ENCODE results near the gene TOM1L2.

Gene TOM1L2

DNA sequence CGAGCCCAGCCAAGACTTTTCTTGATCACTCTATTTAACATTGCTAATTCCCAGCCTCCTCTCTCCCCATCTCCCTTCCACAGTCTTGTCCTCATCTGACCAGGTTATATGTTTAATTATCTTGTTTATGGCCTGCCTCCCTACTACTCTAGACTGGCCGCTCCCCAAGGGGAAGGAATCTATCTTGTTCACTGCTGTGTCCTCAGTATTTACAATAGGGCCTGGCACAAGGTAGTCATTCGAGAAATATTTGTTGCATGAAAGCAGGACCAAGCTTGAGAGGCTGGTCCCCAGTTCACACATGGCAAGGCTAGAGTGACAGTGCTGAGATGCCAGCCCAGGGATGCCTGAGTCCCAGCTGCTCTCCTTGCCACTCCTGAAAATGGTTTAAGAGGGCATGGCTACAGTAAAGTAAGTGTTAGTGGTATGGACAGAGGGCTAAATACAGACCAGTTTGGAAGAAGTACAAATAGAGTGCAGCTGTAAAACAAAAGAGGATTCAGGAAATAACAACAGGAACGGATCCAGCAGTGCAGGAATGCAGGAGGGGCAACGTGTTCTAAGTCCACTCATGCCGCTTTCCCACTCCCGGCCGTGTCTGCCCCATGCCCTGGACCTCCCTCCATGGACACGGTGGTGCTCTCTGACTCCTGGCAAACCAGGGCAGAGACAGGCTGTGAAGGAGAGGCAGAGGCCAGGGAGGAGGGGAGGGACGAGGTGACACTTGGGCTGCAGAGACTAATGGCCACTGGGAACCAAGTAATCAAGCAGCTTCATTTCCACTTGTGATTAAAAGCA lies 65.6 kb downstream of the TOM1L2 start:
- Histone ChIP-seq H3K4me3 (ENCODE audit: low read length) (no peak overlapping the region), H3K9me2 (replicated peaks; ENCODE audit: control insufficient read depth, low read length) (no peaks in the 10 kb centered on the region), H3K4me2 (ENCODE audit: low read length) (no peak overlapping the region), H3K79me2 (ENCODE audit: control insufficient read depth, low read length) (no peaks in the 10 kb centered on the region), H3K4me1 (ENCODE audit: control insufficient read depth, low read length) (no peaks in the 10 kb centered on the region), H3K9me3 (ENCODE audit: control insufficient read depth, insufficient read depth, low read length) (no peaks in the 10 kb centered on the region), H3K27ac (ENCODE audit: low read depth, low read length) (no peak overlapping the region), H3K27me3 (ENCODE audit: control insufficient read depth, low read length) (no peaks in the 10 kb centered on the region), H4K20me1 (ENCODE audit: control insufficient read depth, insufficient read depth, low read depth, low read length) (no peaks in the 10 kb centered on the region), H3K36me3 (ENCODE audit: control insufficient read depth, low read length) (no peaks in the 10 kb centered on the region), H3F3A (ENCODE audit: control insufficient read depth, insufficient read depth) (no peaks in the 10 kb centered on the region)
- TF ChIP-seq EZH2phosphoT487 (IDR thresholded peaks at IDR 0.05; ENCODE audit: borderline replicate concordance, low read length) (no peak), CTCF (IDR thresholded peaks at IDR 0.05; ENCODE audit: low read depth, low read length, poor library complexity, severe bottlenecking) (no peak)

DNA sequence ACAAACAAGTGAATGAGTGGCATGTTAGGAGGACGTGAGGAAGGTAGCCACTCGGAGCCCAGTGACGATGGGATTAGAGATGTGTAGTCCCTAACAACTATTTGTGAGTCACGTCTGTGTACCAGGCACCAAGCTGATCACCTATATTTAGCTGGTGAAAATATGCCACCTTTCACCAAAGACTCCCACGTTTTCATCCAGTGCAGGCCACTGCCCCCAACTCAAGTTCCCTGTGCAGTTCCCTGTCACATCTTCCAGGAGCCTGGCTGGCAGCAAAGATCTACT lies 67.2 kb downstream of the TOM1L2 start:
- Histone ChIP-seq H3K9me2 (replicated peaks; ENCODE audit: control insufficient read depth, low read length) (no peaks in the 10 kb centered on the region), H3K79me2 (ENCODE audit: control insufficient read depth, low read length) (no peaks in the 10 kb centered on the region), H3K27me3 (ENCODE audit: control insufficient read depth, low read length) (no peaks in the 10 kb centered on the region), H3K27ac (ENCODE audit: low read depth, low read length) (no peak overlapping the region), H3K4me1 (ENCODE audit: control insufficient read depth, low read length) (no peaks in the 10 kb centered on the region), H3K4me3 (ENCODE audit: low read length) (no peak overlapping the region), H3F3A (ENCODE audit: control insufficient read depth, insufficient read depth) (no peaks in the 10 kb centered on the region), H4K20me1 (ENCODE audit: control insufficient read depth, insufficient read depth, low read depth, low read length) (no peaks in the 10 kb centered on the region), H3K36me3 (ENCODE audit: control insufficient read depth, low read length) (no peaks in the 10 kb centered on the region), H3K9me3 (ENCODE audit: control insufficient read depth, insufficient read depth, low read length) (no peaks in the 10 kb centered on the region), H3K4me2 (ENCODE audit: low read length) (no peak overlapping the region)
- no peak for TF ChIP-seq CTCF (IDR thresholded peaks at IDR 0.05; ENCODE audit: low read depth, low read length, poor library complexity, severe bottlenecking)
- no peak for TF ChIP-seq EZH2phosphoT487 (IDR thresholded peaks at IDR 0.05; ENCODE audit: borderline replicate concordance, low read length)

GRCh38 chr17:17904166-17905035 lies 67.8 kb downstream of the TOM1L2 start:
- Histone ChIP-seq H3K4me1 (ENCODE audit: control insufficient read depth, low read length) (no peaks in the 10 kb centered on the region), H3K79me2 (ENCODE audit: control insufficient read depth, low read length) (no peaks in the 10 kb centered on the region), H3K27ac (ENCODE audit: low read depth, low read length) (no peak overlapping the region), H3K36me3 (ENCODE audit: control insufficient read depth, low read length) (no peaks in the 10 kb centered on the region), H3K27me3 (ENCODE audit: control insufficient read depth, low read length) (no peaks in the 10 kb centered on the region), H3K9me3 (ENCODE audit: control insufficient read depth, insufficient read depth, low read length) (no peaks in the 10 kb centered on the region), H3F3A (ENCODE audit: control insufficient read depth, insufficient read depth) (no peaks in the 10 kb centered on the region), H3K9me2 (replicated peaks; ENCODE audit: control insufficient read depth, low read length) (no peaks in the 10 kb centered on the region), H4K20me1 (ENCODE audit: control insufficient read depth, insufficient read depth, low read depth, low read length) (no peaks in the 10 kb centered on the region), H3K4me2 (ENCODE audit: low read length) (no peak overlapping the region), H3K4me3 (ENCODE audit: low read length) (no peak overlapping the region)
- TF ChIP-seq CTCF (IDR thresholded peaks at IDR 0.05; ENCODE audit: low read depth, low read length, poor library complexity, severe bottlenecking) (no peak), EZH2phosphoT487 (IDR thresholded peaks at IDR 0.05; ENCODE audit: borderline replicate concordance, low read length) (no peak)
